GM18520 (cell line): ENCODE results near the gene FUT2.
"Not testable (repeated sequence)": the region's sequence is repeated elsewhere in the genome, so short reads cannot be mapped to it uniquely, and the experiment has no call there.

ENCODE experiments used
- ATAC-seq: cut with Tn5 transposase; IDR thresholded peaks from one replicate; pipeline ENCODE4 v1.9.1; 2021; ENCODE audit not compliant: unreplicated experiment

FUT2 gene

DNA sequence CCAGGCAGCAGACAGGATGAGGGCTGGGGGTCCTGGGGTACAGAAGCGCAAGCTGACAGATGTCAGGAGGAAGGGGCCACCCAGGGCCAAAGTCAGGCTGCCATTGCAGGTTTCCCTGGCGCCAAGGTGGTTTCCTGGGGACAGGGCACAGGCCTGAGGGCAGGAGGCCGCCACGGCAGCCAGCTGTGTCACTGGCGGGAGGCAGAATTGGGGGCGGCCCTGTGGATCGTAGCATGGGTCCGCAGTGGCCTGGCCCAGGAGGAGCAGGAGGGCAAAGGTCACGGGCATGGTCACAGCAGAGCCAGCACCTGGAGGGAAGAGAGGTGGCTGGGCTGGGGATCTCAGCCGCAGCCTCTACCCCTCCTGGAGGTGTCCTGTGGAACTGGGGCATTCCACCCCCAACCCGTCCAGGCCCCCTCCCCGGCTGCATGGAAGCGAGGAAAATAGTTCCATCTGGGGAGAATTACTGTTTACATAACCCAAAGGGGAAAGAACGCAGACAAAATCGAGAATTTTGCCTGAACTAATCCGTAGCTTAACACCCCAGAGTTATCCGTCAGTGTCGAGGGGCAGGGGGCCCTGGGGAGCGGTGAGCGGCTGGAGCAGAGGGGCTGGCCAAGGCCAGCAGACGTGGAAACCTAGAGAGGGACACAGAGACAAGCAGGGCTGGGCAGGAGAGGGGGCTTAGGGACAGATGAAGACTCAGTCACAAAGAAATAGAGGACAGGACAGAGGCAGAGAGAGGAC, 24.9 kb upstream of the FUT2 start:
- no peak for ATAC-seq

- no peak for ATAC-seq
These were observed 24.2 kb upstream of the FUT2 start for GRCh38 chr19:48671446-48671995.

GRCh38 chr19:48672994-48673393, 22.8 kb upstream of the FUT2 start, which contains the start of gene NTN5:
NTN5 (minus strand) TSS chr19:48673017; CDS start chr19:48670986, 2,031 bp downstream.
- ATAC-seq = no peak

DNA sequence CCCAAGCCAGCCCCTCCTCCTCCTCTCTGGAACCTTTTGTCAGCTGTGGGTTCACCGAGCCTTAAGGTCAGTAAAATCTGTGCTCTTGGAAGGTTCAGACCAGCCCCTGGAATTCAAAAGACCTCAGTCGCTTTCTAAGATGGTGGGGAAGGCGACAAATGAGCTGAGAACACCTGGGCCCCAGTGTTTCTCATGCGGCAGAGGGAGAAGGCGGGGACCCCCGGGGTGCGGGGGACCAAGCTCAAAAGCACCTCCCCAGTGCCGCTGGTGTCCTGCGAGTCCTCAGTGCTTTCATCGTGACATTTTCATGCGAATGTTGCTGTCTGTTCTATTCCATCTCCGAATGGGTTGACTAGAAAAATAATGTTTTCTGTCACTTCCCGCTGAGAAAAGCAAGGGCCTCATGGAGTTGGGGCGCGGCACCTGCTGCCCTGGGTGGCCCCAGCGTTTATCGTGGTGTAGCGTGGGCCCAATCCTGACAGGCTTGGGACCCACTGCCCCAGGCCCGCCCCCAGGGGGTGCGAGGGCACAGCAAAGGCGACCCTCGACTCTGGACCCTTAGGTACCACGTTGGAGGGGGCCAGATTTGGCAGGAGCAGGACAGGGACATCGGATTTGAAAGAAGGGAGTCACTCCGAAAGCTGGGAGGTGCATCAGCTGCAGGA, 22.2 kb upstream of the FUT2 start:
- ATAC-seq = no peak

DNA sequence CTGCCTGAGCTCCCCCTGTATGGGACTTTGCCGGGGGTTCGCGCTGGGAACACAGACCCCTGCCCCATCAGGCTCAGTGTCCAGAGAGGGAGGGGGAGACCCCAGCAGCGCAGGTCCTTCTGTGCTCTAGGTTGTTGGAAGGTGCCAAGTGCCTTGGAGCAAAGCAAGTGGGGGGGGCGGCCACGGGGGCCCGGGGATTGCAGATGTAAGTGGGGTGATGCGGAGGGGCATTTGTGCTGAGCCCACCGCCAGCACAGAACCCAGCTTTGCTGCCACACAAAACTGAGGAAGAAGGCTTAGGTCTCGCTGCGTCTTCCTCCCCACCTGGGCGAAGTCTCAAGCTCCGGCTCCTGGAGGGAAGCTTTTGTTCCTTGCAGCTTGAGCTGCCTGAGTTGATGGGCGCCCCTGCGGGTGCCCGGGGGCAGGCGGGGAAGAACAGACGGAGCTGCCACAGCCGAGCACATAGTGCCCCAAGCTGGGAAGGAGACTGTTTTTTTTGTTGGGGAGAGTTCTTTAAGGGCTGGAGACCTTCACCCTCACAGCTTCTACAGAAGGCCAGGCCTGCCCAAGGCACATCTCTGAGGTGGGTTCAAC, 21.5 kb upstream of the FUT2 start:
- no peak for ATAC-seq

DNA sequence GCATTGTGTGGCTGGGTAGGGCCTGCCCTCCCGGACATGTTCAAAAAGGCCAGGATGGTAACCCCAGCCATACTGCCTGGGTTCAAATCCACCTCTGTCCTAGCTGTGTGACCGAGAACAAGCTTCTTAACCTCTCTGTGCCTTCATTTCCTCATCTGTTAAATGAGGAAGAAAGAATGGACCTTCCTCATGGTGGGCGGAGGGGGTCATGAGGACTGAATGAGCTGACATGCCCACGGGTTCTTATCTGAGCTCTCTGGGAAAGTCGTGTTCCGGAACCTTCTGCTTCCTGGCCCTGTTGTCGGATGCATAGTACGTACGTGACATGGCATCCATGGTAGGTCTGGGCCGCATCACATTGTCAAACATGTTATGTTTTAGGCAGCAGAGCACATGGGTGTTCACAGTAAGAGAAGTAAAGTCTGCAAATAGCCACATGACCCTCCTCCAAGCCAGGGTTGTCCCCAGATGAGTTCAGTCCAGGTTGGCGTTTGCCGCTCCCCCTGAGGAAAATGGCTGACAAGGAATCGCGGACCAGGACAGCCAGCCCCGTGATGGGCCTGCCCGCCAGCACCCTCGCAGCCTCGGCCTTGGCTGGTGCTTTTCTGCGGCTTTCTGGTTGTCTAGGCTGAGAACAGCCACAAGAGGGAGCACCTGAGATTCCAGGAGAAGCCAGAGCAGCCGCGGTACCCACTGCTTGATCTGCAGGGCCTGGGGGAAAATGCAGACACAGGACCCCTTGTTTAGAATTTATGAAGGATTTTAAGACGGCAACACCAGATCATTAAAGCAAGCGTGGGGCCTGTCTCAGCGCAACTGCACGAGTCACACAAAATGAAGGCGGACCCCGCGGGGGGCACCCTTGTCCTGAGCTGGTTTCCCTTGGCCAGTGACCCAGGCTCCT, 20.6 kb upstream of the FUT2 start:
- no peak for ATAC-seq

DNA sequence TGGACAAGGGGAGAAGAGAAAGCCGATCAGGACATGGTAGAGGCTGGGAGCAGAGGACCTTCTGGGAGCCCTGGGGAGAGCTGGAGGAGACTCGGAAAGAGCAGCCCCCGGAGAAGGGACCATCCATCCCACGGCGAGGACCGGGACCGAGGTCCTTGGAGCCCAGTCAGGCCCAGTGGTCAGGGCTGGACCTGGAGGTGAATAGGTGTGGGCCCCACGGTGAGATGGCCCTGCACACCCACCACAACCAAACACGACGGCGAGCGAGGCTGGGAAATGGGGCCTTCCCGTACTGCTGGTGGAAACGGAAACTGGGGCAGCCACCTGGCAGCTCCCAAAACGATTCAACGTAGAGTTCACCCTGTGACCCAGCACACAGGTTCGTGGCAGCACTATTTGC, 19.3 kb upstream of the FUT2 start:
- ATAC-seq = no peak

GRCh38 chr19:48676887-48677286, 18.9 kb upstream of the FUT2 start:
- ATAC-seq = no peak

DNA sequence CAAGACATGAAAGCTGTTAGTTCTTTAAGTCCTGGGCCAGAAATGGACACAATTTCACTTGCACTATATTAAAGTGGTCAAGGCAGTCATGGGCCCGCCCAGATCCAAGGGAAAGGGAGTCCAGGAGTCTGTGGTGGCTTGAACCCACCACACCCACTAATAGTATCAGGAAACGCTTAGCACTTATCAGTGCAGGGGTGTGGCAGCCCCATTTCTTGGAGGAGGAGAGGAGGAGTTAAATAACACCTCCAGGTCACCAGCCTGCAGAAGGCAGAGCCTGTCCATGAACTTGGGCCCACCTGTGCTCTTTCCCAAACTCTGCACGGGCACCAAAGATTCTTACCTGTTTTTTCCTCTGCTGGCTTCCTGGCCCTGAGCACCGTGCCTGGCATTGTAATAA, 17.6 kb upstream of the FUT2 start:
- ATAC-seq = no peak

DNA sequence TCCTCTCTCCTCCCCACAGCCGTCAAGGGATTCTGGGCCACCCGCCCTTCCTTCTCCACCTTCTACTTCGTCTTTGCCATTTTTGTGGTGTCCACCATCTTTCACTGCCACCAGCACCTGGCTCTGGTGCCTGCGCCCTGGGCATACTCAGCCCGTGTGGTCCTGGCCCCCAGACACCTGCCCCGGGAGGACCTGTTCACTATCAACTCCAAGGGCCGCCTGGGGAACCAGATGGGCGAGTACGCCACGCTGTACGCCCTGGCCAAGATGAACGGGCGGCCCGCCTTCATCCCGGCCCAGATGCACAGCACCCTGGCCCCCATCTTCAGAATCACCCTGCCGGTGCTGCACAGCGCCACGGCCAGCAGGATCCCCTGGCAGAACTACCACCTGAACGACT, 15.8 kb upstream of the FUT2 start:
- not testable (repeated sequence) for ATAC-seq

DNA sequence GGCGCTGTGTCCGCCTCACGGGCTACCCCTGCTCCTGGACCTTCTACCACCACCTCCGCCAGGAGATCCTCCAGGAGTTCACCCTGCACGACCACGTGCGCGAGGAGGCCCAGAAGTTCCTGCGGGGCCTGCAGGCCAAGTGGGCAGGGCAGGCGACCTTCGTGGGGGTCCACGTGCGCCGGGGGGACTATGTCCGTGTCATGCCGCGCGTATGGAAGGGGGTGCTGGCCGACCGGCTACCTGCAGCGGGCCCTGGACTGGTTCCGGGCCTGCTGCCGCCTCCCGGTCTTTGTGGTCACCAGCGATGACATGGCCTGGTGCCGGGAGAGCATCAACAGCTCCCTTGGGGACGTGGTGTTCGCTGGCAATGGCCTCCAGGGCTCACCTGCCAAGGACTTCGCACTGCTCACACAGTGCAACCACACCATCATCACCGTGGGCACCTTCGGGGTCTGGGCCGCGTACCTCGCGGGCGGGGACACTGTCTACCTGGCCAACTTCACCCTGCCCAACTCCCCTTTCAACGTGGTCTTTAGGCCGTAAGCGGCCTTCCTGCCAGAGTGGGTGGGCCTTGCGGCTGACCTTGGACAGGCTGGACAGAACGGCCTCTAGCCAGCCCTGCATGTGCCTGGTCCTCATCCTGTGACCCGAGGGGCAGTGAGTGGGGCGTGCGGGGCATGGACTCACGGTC, 15.2 kb upstream of the FUT2 start:
- no peak for ATAC-seq

GRCh38 chr19:48681127-48681470, 14.7 kb upstream of the FUT2 start:
- no peak for ATAC-seq

- no peak for ATAC-seq
These were observed 12.4 kb upstream of the FUT2 start for GRCh38 chr19:48683349-48683748.

GRCh38 chr19:48685583-48685982, 10.2 kb upstream of the FUT2 start:
- no peak for ATAC-seq

GRCh38 chr19:48686088-48686487, 9.7 kb upstream of the FUT2 start:
- no peak for ATAC-seq

GRCh38 chr19:48686637-48687036, 9.1 kb upstream of the FUT2 start:
- ATAC-seq = not testable (repeated sequence)

GRCh38 chr19:48687776-48688175, 8.0 kb upstream of the FUT2 start:
- ATAC-seq = no peak

GRCh38 chr19:48689449-48689848, 6.3 kb upstream of the FUT2 start:
- no peak for ATAC-seq

DNA sequence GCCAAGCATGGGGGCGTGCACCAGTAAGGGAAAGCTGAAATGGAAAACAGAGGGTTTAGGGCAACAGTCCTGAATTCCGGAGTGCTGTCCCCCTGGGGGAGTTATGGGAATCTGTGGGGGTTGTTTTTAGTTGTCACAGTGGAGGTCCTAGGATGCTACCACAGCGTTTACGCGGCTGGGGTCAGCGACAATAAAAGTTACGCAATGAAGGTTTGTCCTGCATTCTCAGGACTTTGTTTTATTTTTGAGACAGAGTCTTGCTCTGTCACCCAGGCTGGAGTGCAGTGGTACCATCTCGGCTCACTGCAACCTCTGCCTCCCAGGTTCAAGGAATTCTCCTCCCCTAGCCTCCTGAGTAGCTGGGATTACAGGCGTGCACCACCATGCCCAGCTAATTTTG, 2.1 kb upstream of the FUT2 start:
- ATAC-seq = not testable (repeated sequence)

GRCh38 chr19:48696353-48697010, 711 bp downstream of the FUT2 start:
- no peak for ATAC-seq
